GM18519 (cell line): ENCODE results near the gene NFYC.

Experiments used
- ATAC-seq: cut with Tn5 transposase; IDR thresholded peaks from one replicate; pipeline ENCODE4 v1.9.1; 2021; ENCODE audit warnings: mild to moderate bottlenecking, moderate library complexity; ENCODE audit not compliant: unreplicated experiment, low FRiP score

NFYC gene

GRCh38 chr1:40734882-40735628, 43.6 kb downstream of the NFYC start:
- no peak for ATAC-seq

- ATAC-seq = no peak
Measured at GRCh38 chr1:40736085-40736531, 44.6 kb downstream of the NFYC start.

GRCh38 chr1:40738831-40739230, 47.3 kb downstream of the NFYC start:
- no peak for ATAC-seq

GRCh38 chr1:40739455-40740008, 48.0 kb downstream of the NFYC start:
- ATAC-seq = no peak

GRCh38 chr1:40740039-40740996, 48.8 kb downstream of the NFYC start:
- ATAC-seq = no peak

- ATAC-seq = no peak
Measured at GRCh38 chr1:40740997-40741736, 49.7 kb downstream of the NFYC start.

- no peak for ATAC-seq
Measured at GRCh38 chr1:40742363-40743061, 51.0 kb downstream of the NFYC start.

GRCh38 chr1:40743452-40743851, 51.9 kb downstream of the NFYC start:
- ATAC-seq = no peak

GRCh38 chr1:40743860-40744259, 52.4 kb downstream of the NFYC start:
- no peak for ATAC-seq

GRCh38 chr1:40745176-40745575, 53.7 kb downstream of the NFYC start:
- ATAC-seq = no peak

- ATAC-seq = no peak
Measured at GRCh38 chr1:40746344-40747090, 55.0 kb downstream of the NFYC start.

GRCh38 chr1:40748841-40749718, 57.6 kb downstream of the NFYC start:
- no peak for ATAC-seq

- no peak for ATAC-seq
Measured at GRCh38 chr1:40749817-40750216, 58.3 kb downstream of the NFYC start.

- no peak for ATAC-seq
Measured at GRCh38 chr1:40750451-40750908, 59.0 kb downstream of the NFYC start.

- ATAC-seq = no peak
Measured at GRCh38 chr1:40751802-40752201, 60.3 kb downstream of the NFYC start.

- ATAC-seq = no peak
Measured at GRCh38 chr1:40753142-40753882, 61.8 kb downstream of the NFYC start.

- ATAC-seq = no peak
Measured at GRCh38 chr1:40754201-40754600, 62.7 kb downstream of the NFYC start.
